MG63 (cell line): ENCODE data around the gene GALK1. TPM values are rescaled to one million over a fixed set of nuclear protein-coding genes. Genes with fewer than 3 reads are reported as not detected.

Experiments
- DNase-seq: peaks from one replicate; pipeline ENCODE4 v3.0.0-alpha.2; 2020
- H3K27me3 ChIP-seq: fragments of 250-450 bp; sonication (Bioruptor Pico); 2 replicates; pipeline ENCODE4 v1.5.1; 2020; ENCODE audit warnings: mild to moderate bottlenecking, moderate library complexity
- H3K36me3 ChIP-seq: fragments of 250-450 bp; sonication (Bioruptor Pico); 2 replicates; pipeline ENCODE4 v1.5.1; 2020; ENCODE audit warnings: mild to moderate bottlenecking, moderate library complexity
- H3K4me3 ChIP-seq: fragments of 250-450 bp; sonication (Bioruptor Pico); 2 replicates; pipeline ENCODE4 v1.5.1; 2020; ENCODE audit warnings: mild to moderate bottlenecking, moderate library complexity
- H3K9me3 ChIP-seq: fragments of 250-450 bp; sonication (Bioruptor Pico); 2 replicates; pipeline ENCODE4 v1.5.1; 2020; ENCODE audit warnings: mild to moderate bottlenecking, moderate library complexity
- total RNA-seq: library from RNA; depleted of rRNA; stranded (reverse); fragments of >200 nt; shearing (Covaris generic); gene quantifications from 2 replicates; pipeline ENCODE4 v1.2.3, GENCODE V29; 2014; ENCODE audit warnings: low replicate concordance; rRNA removed

Gene GALK1
- total RNA-seq, 1 experiment from 2014 or later = 51.1 TPM

- Histone ChIP-seq H3K4me3 (no peak overlapping the region), H3K9me3 (no peaks in the 10 kb centered on the region), H3K27me3 (peaks cover 14% of the 10 kb centered on the region), H3K36me3 (no peaks in the 10 kb centered on the region)
- no peak for DNase-seq
Measured at GRCh38 chr17:75724016-75725003, 40.7 kb downstream of the GALK1 start.

GRCh38 chr17:75723171-75723930 lies 41.6 kb downstream of the GALK1 start:
- H3K27me3 ChIP-seq = peaks cover 20% of the 10 kb centered on the region

GRCh38 chr17:75722542-75723095 lies 42.4 kb downstream of the GALK1 start:
- H3K36me3 ChIP-seq = no peaks in the 10 kb centered on the region
- no peak for DNase-seq
- H3K4me3 ChIP-seq = no peak overlapping the region
- no peaks in the 10 kb centered on the region for H3K9me3 ChIP-seq
- H3K27me3 ChIP-seq = peaks cover 22% of the 10 kb centered on the region

More at GRCh38 chr17:75723171-75723930, 41.6 kb downstream of the GALK1 start:
- no peak for DNase-seq
- Histone ChIP-seq H3K36me3 (no peaks in the 10 kb centered on the region), H3K4me3 (no peak overlapping the region), H3K9me3 (no peaks in the 10 kb centered on the region)

DNA sequence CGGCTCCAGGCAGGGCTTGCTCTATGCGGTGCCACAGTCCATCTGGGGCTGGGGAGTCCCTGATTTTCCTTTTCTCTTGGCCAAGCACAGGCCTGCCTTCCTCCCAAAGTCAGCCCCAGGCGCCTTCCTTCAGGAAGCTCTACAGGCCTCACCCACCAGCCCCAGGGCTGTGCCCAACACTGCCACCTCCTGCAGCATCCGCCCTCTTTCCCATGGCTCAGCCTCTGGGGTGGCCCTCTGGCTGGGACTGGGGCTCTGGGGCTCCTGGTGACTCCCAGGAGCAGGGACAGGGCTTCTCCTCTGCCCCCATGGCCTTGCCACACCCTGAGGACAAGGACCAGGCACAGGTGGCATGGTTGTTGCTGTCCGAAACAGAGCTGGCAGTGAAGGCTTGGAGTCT lies 42.9 kb downstream of the GALK1 start:
- H3K4me3 ChIP-seq = no peak overlapping the region
- H3K27me3 ChIP-seq = peaks cover 26% of the 10 kb centered on the region
- no peak for DNase-seq
- no peaks in the 10 kb centered on the region for H3K9me3 ChIP-seq
- no peaks in the 10 kb centered on the region for H3K36me3 ChIP-seq

DNA sequence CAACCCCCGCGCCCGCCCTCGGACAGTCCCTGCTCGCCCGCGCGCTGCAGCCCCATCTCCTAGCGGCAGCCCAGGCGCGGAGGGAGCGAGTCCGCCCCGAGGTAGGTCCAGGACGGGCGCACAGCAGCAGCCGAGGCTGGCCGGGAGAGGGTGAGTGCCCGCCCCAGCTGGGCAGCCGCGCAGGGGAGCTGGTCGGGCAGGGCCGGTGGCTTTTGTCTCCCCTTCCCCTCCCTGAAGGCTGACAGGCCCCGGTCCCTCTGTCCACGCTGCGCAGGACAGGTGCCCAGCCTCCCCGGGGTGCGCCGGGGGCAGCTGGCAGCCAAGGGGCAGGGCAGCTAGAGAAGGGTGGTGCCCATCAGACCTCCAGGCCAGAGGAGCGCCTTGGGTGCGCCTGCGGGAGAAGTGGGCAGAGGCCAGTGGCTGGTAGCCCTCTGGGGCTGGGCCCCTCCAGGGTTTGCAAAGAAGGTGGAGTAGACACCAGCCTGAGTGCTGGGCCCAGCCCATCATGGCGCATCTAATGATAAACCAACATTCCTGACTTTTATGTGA lies 43.5 kb downstream of the GALK1 start:
- Histone ChIP-seq H3K27me3 (peaks cover 28% of the 10 kb centered on the region), H3K9me3 (no peaks in the 10 kb centered on the region), H3K4me3 (no peak overlapping the region), H3K36me3 (no peaks in the 10 kb centered on the region)
- DNase-seq = no peak

- Histone ChIP-seq H3K4me3 (peak within 1 kb of the TSS; percentile 31), H3K36me3 (no peaks in the 10 kb centered on the region), H3K27me3 (peaks cover 28% of the 10 kb centered on the region), H3K9me3 (no peaks in the 10 kb centered on the region)
- DNase-seq = no peak
Measured at GRCh38 chr17:75720656-75721462, 44.1 kb downstream of the GALK1 start, which contains the start of gene ITGB4. ITGB4 (plus strand) TSS chr17:75721459; CDS start chr17:75724704, 3,245 bp downstream.

GRCh38 chr17:75719732-75720131 lies 45.3 kb downstream of the GALK1 start:
- Histone ChIP-seq H3K9me3 (no peaks in the 10 kb centered on the region), H3K4me3 (no peak overlapping the region), H3K36me3 (no peaks in the 10 kb centered on the region), H3K27me3 (peaks cover 36% of the 10 kb centered on the region)
- DNase-seq = no peak

DNA sequence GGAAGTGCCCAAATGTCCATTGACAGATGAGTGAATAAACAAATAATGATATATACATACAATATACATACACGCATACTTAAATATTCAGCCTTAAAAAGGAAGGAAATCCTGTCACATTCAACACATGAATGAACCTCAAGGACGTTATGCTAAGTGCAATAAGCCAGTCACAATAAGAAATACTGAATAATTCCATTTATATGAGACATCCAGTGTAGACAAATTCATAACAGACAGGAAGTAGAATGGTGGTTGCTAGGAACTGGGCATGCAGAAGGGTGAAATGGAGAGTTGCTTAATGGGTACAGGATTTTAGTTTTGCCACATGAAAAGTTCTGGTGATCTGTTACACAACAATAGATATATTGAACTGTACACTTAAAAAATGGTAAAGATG lies 52.5 kb downstream of the GALK1 start:
- peaks cover 16% of the 10 kb centered on the region for H3K27me3 ChIP-seq
- no peaks in the 10 kb centered on the region for H3K9me3 ChIP-seq
- H3K4me3 ChIP-seq = no peak overlapping the region
- H3K36me3 ChIP-seq = peaks cover 12% of the 10 kb centered on the region
- no peak for DNase-seq

Other genes starting within 250 kb of the GALK1 start
- 3.9 and 7.8 TPM in 2 replicates for gene CASKIN2, start 249.7 kb downstream of the GALK1 start, total RNA-seq
- 34.6 and 83.8 TPM in 2 replicates for gene TSEN54, start 248.7 kb downstream of the GALK1 start, total RNA-seq
- 0.39 and 3.9 TPM in 2 replicates for gene LLGL2, start 239.5 kb downstream of the GALK1 start, total RNA-seq
- gene MYO15B, start 177.4 kb downstream of the GALK1 start, total RNA-seq = 0.15 and 4.7 TPM in 2 replicates
- gene SMIM5, start 131.8 kb downstream of the GALK1 start, total RNA-seq = 0.69 TPM in 1 of 2 replicates, not detected in the other
- gene RECQL5, start 98.0 kb downstream of the GALK1 start, total RNA-seq = 16.8 and 23.0 TPM in 2 replicates
- gene SAP30BP, start 97.9 kb downstream of the GALK1 start, total RNA-seq = 105 and 108 TPM in 2 replicates
- gene ITGB4, start 43.7 kb downstream of the GALK1 start, total RNA-seq = not detected in 2 replicates
- gene UNK, start 19.6 kb upstream of the GALK1 start, total RNA-seq = 16.0 and 48.1 TPM in 2 replicates
- 0.20 and 0.23 TPM in 2 replicates for gene UNC13D, start 79.2 kb upstream of the GALK1 start, total RNA-seq
- gene WBP2, start 90.1 kb upstream of the GALK1 start, total RNA-seq = 6.6 and 7.9 TPM in 2 replicates
- 40.4 and 54.2 TPM in 2 replicates for gene TRIM47, start 113.4 kb upstream of the GALK1 start, total RNA-seq
- gene TRIM65, start 131.8 kb upstream of the GALK1 start, total RNA-seq = 27.6 and 49.4 TPM in 2 replicates
- 75.8 and 100 TPM in 2 replicates for gene MRPL38, start 139.7 kb upstream of the GALK1 start, total RNA-seq
- 13.4 and 15.2 TPM in 2 replicates for gene FBF1, start 175.8 kb upstream of the GALK1 start, total RNA-seq
- 24.5 and 26.9 TPM in 2 replicates for gene ACOX1, start 214.0 kb upstream of the GALK1 start, total RNA-seq
- gene TEN1, start 214.0 kb upstream of the GALK1 start, total RNA-seq = 23.2 and 23.9 TPM in 2 replicates
- 1.3 and 6.4 TPM in 2 replicates for gene CDK3, start 235.7 kb upstream of the GALK1 start, total RNA-seq